ENCODE data around the gene ZBTB7C. TPM values are rescaled to one million over a fixed set of nuclear protein-coding genes. Genes with fewer than 3 reads are reported as not detected.

Gene ZBTB7C
- total RNA-seq, 1 donor from 2014 or later, result 1.4 TPM

GRCh38 chr18:48100651-48101165 is 308.5 kb downstream of the ZBTB7C start:
- DNase-seq (ENCODE audit: low spot score), result no peak
- no peak for TF ChIP-seq CTCF (IDR thresholded peaks at IDR 0.05)
- Mint-ChIP-seq H3K36me3 (ENCODE audit: low read depth) (no peaks in the 10 kb centered on the region), H3K27ac (ENCODE audit: unreplicated experiment) (no peak overlapping the region), H3K4me3 (ENCODE audit: unreplicated experiment) (no peak overlapping the region), H3K4me1 (ENCODE audit: low read depth) (no peaks in the 10 kb centered on the region), H3K9me3 (ENCODE audit: low read depth) (no peaks in the 10 kb centered on the region), H3K27me3 (ENCODE audit: low read depth) (peaks cover 69% of the 10 kb centered on the region)

DNA sequence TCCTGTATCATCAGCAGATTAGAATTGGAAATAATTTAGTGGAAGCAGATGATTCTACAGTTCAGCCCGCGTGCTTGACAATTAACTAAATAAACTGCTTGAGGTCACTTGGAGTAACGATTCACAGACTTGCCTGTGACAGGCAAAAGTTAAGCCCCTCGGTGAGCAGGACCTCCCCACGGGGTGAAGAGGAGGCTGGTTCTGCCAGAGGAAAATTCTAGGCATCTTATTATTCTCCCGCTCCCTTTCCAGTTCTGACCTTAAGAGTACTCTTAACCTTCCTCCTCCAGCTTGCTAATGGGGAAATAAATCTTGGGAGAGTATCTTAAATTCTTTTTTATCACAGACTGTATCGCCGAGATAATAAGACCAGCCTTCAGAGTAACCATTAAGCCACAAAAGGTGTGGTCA is 309.0 kb downstream of the ZBTB7C start:
- TF ChIP-seq CTCF (IDR thresholded peaks at IDR 0.05), result no peak
- no peak for DNase-seq (ENCODE audit: low spot score)
- H3K36me3 Mint-ChIP-seq (ENCODE audit: low read depth), result no peaks in the 10 kb centered on the region
- peaks cover 64% of the 10 kb centered on the region for H3K27me3 Mint-ChIP-seq (ENCODE audit: low read depth)
- H3K4me1 Mint-ChIP-seq (ENCODE audit: low read depth), result no peaks in the 10 kb centered on the region
- no peak overlapping the region for H3K27ac Mint-ChIP-seq (ENCODE audit: unreplicated experiment)
- no peaks in the 10 kb centered on the region for H3K9me3 Mint-ChIP-seq (ENCODE audit: low read depth)
- H3K4me3 Mint-ChIP-seq (ENCODE audit: unreplicated experiment), result no peak overlapping the region

DNA sequence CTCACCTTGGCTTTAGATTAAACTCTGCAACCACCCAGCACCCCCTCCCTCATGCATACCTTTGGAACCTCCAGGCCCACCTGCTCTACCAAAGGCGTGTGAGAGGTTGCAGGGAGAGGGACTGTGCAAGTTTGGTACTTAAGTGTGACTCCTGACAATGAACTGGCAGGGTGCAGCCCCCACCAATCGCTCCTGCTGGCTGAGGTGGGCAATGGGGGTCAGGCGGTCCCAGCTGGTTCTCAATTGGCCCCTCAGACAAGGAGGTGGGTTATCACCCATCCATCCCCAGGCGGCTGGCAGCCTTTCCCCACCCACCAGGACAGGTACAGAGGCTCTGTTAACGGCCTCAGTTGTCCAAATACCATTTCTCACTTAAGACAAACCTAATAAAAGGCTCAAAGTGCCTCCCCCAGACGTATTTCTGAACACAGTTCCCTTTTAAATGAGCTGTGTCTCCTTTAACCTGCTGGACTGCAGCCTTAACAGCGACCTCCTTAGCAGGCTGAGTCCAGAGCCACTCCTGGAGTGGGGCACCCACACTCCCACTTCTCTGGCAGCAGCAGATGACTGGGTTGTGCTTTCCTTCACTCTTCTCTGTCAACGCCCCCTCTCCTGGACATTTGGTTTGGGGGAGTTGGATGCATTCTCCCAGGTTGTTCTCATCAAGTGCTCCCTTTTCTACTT is 309.6 kb downstream of the ZBTB7C start:
- peaks cover 66% of the 10 kb centered on the region for H3K27me3 Mint-ChIP-seq (ENCODE audit: low read depth)
- no peak overlapping the region for H3K27ac Mint-ChIP-seq (ENCODE audit: unreplicated experiment)
- no peak for DNase-seq (ENCODE audit: low spot score)
- H3K9me3 Mint-ChIP-seq (ENCODE audit: low read depth), result no peaks in the 10 kb centered on the region
- no peaks in the 10 kb centered on the region for H3K36me3 Mint-ChIP-seq (ENCODE audit: low read depth)
- no peak for TF ChIP-seq CTCF (IDR thresholded peaks at IDR 0.05)
- no peaks in the 10 kb centered on the region for H3K4me1 Mint-ChIP-seq (ENCODE audit: low read depth)
- H3K4me3 Mint-ChIP-seq (ENCODE audit: unreplicated experiment), result no peak overlapping the region

DNA sequence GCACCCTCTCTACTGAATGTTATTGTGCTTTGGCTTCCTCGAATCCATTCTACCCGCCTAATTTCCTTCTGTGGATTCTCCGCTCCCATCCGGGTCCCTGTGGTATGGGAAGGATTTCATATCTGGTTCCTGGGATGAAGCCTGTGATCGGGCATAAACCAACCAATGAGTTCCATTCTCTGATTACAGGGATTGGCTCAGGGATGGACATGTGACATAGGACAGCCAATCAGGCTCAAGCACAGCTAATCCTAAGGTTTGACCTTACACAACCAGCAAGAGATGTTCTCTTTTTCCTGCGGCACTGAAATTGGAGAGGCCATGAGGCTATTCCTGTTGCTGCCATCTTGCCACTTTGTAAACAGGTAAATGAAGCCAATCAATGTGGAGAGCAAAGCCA is 310.6 kb downstream of the ZBTB7C start:
- Mint-ChIP-seq H3K4me3 (ENCODE audit: unreplicated experiment) (no peak overlapping the region), H3K9me3 (ENCODE audit: low read depth) (no peaks in the 10 kb centered on the region), H3K4me1 (ENCODE audit: low read depth) (no peaks in the 10 kb centered on the region), H3K27me3 (ENCODE audit: low read depth) (peaks cover 59% of the 10 kb centered on the region), H3K36me3 (ENCODE audit: low read depth) (no peaks in the 10 kb centered on the region), H3K27ac (ENCODE audit: unreplicated experiment) (no peak overlapping the region)
- DNase-seq (ENCODE audit: low spot score), result no peak
- no peak for TF ChIP-seq CTCF (IDR thresholded peaks at IDR 0.05)

DNA sequence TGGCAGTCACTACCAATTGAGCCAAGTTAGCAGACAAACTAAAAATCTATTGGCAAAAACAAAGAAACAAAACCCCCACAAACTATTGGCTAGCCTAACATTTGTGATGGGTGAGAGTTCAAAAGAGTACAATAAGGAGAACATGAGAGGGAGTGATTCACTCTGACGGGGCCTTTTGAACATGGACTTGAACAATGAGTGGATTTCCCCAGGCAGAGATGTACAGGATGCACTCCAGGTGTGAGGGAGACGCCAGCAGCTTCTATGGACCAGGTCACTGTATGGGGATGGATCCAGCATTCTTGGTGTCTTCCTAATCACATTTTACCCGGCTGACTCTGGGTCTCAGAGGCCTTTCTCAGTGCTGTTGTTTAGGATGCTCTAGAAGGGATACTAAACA is 311.2 kb downstream of the ZBTB7C start:
- no peak overlapping the region for H3K4me3 Mint-ChIP-seq (ENCODE audit: unreplicated experiment)
- no peaks in the 10 kb centered on the region for H3K36me3 Mint-ChIP-seq (ENCODE audit: low read depth)
- no peak for TF ChIP-seq CTCF (IDR thresholded peaks at IDR 0.05)
- H3K27me3 Mint-ChIP-seq (ENCODE audit: low read depth), result peaks cover 60% of the 10 kb centered on the region
- H3K27ac Mint-ChIP-seq (ENCODE audit: unreplicated experiment), result no peak overlapping the region
- no peaks in the 10 kb centered on the region for H3K9me3 Mint-ChIP-seq (ENCODE audit: low read depth)
- no peak for DNase-seq (ENCODE audit: low spot score)
- H3K4me1 Mint-ChIP-seq (ENCODE audit: low read depth), result no peaks in the 10 kb centered on the region

Measured in chondrocyte (in vitro differentiated cells).